PC-3 (cell line): ENCODE results near the gene RHOH.

Experiments used
- EZH2 ChIP-seq: fragments of 300-600 bp; sonication (generic); IDR thresholded peaks from one replicate; pipeline ENCODE4 v1.6.1; 2017; ENCODE audit warnings: antibody characterized with exemption, mild to moderate bottlenecking, low read length; ENCODE audit not compliant: unreplicated experiment
- EZH2phosphoT487 ChIP-seq: fragments of 300-600 bp; sonication (generic); IDR thresholded peaks from 2 replicates; pipeline ENCODE4 v1.6.1; 2018; ENCODE audit warnings: mild to moderate bottlenecking, antibody characterized with exemption, low read length, borderline replicate concordance
- TF ChIP-seq, protein P1 (sequence below): fragments of 300-600 bp; sonication (generic); conservative IDR thresholded peaks from 2 replicates; pipeline ENCODE4 v1.5.1; 2017; ENCODE audit warnings: antibody characterized with exemption, low read depth, mild to moderate bottlenecking, low read length

DNA sequence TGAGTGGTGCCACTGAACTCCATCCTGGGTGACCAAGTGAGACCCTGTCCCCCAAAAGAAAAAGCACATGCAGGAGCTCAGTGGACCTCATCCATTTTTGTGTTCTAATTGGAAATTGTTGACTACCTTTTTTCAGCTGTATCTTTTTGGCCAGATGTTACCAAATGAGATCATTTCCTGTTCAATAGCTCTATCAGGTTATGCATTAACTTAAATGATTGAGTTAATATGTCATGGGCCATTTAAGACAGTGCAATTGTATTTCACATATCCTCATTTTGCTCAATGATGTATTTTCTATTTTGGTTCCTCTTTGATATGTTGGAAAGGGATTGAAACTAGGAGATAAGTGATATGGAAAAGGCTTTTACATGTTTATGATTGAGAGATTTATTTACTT is 26.2 kb upstream of the RHOH start:
- TF ChIP-seq EZH2 (no peak), EZH2phosphoT487 (no peak)
- TF ChIP-seq, protein P1, sequence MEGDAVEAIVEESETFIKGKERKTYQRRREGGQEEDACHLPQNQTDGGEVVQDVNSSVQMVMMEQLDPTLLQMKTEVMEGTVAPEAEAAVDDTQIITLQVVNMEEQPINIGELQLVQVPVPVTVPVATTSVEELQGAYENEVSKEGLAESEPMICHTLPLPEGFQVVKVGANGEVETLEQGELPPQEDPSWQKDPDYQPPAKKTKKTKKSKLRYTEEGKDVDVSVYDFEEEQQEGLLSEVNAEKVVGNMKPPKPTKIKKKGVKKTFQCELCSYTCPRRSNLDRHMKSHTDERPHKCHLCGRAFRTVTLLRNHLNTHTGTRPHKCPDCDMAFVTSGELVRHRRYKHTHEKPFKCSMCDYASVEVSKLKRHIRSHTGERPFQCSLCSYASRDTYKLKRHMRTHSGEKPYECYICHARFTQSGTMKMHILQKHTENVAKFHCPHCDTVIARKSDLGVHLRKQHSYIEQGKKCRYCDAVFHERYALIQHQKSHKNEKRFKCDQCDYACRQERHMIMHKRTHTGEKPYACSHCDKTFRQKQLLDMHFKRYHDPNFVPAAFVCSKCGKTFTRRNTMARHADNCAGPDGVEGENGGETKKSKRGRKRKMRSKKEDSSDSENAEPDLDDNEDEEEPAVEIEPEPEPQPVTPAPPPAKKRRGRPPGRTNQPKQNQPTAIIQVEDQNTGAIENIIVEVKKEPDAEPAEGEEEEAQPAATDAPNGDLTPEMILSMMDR: no peak
